ENCODE measurements around the gene IZUMO1. TPM values are rescaled to one million over a fixed set of nuclear protein-coding genes. Genes with fewer than 3 reads are reported as not detected.

The IZUMO1 gene
- total and polyA plus RNA-seq, 9 of the 15 experiments (the other 6 are each of a cell fraction or from before 2014, with no cell fraction given), result 0.14 to 2.1 (median 0.73) TPM

DNA sequence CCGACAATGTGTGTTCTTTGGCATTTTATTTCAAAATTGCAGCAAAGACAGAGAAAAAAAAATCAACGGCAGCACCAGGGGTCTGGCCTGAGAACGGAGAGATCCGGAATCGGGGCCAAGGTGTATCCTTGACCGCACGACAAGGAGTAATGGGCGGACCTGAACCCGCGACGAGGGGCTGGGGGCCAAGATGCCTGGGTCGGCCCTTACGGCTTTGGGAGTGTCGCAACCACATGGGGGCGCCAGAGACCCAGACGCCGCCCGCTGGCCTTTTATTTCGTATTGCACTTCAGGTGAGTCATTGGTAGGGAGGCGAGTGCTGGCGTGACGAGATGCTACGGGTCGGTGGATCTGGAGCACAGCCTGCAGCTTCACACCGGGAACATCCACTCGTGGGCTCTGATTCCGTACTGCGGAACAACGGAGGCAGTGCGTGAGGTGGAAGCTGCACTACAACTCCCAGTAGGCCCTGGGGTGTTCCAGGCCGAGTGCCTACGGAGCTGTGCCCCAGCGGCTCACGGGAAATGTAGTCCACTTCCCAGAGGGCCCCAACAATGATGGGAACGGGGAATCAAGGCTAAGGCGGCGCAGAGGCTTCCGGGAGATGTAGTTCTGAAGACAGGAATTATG is 48.5 kb upstream of the IZUMO1 start (continued):
- TF ChIP-seq, protein P1, sequence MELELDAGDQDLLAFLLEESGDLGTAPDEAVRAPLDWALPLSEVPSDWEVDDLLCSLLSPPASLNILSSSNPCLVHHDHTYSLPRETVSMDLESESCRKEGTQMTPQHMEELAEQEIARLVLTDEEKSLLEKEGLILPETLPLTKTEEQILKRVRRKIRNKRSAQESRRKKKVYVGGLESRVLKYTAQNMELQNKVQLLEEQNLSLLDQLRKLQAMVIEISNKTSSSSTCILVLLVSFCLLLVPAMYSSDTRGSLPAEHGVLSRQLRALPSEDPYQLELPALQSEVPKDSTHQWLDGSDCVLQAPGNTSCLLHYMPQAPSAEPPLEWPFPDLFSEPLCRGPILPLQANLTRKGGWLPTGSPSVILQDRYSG (tag; conservative IDR thresholded peaks at IDR 0.05; ENCODE audit: low read depth), result peak; percentile 89
- TF ChIP-seq DMBX1 (CRISPR knock-in tag; IDR thresholded peaks at IDR 0.05; ENCODE audit: borderline replicate concordance) (peak; percentile 62; the same call in 1 of the 2 replicates), GTF2F1 (IDR thresholded peaks at IDR 0.05; ENCODE audit: low read depth, low read length) (no peak), FOXM1 (IDR thresholded peaks at IDR 0.05; ENCODE audit: low read depth) (no peak), FOXM1 (CRISPR knock-in tag; IDR thresholded peaks at IDR 0.05; ENCODE audit: low read depth) (no peak), TGIF2 (CRISPR knock-in tag; IDR thresholded peaks at IDR 0.05) (no peak), ZNF174 (CRISPR knock-in tag; IDR thresholded peaks at IDR 0.05) (no peak), XRCC3 (IDR thresholded peaks at IDR 0.05) (no peak), CBFB (CRISPR knock-in tag; IDR thresholded peaks at IDR 0.05) (peak; percentile 68), ESRRB (CRISPR knock-in tag; IDR thresholded peaks at IDR 0.05; ENCODE audit: borderline replicate concordance) (no peak; the same call in 1 of the 2 replicates), CTCFL (IDR thresholded peaks at IDR 0.05; ENCODE audit: borderline replicate concordance, insufficient read depth, low read depth, low read length, poor library complexity, severe bottlenecking) (peak; percentile 96), ZNF408 (CRISPR knock-in tag; IDR thresholded peaks at IDR 0.05; ENCODE audit: low read depth) (no peak), CHD1 (IDR thresholded peaks at IDR 0.05; ENCODE audit: low read length) (no peak), TBL1XR1 (IDR thresholded peaks at IDR 0.05; ENCODE audit: low read length in 2 of 2) (no peak), PRPF4 (IDR thresholded peaks at IDR 0.05; ENCODE audit: insufficient read depth, low read depth, low read length, poor library complexity, severe bottlenecking) (no peak), HMG20A (CRISPR knock-in tag; conservative IDR thresholded peaks at IDR 0.05) (no peak), KLF10 (CRISPR knock-in tag; IDR thresholded peaks at IDR 0.05) (no peak), PTTG1 (tag; IDR thresholded peaks at IDR 0.05; ENCODE audit: low read depth) (no peak)
- TF ChIP-seq, protein P2, sequence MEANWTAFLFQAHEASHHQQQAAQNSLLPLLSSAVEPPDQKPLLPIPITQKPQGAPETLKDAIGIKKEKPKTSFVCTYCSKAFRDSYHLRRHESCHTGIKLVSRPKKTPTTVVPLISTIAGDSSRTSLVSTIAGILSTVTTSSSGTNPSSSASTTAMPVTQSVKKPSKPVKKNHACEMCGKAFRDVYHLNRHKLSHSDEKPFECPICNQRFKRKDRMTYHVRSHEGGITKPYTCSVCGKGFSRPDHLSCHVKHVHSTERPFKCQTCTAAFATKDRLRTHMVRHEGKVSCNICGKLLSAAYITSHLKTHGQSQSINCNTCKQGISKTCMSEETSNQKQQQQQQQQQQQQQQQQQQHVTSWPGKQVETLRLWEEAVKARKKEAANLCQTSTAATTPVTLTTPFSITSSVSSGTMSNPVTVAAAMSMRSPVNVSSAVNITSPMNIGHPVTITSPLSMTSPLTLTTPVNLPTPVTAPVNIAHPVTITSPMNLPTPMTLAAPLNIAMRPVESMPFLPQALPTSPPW (CRISPR knock-in tag; IDR thresholded peaks at IDR 0.05), result peak; percentile 79
- TF ChIP-seq, protein P3, sequence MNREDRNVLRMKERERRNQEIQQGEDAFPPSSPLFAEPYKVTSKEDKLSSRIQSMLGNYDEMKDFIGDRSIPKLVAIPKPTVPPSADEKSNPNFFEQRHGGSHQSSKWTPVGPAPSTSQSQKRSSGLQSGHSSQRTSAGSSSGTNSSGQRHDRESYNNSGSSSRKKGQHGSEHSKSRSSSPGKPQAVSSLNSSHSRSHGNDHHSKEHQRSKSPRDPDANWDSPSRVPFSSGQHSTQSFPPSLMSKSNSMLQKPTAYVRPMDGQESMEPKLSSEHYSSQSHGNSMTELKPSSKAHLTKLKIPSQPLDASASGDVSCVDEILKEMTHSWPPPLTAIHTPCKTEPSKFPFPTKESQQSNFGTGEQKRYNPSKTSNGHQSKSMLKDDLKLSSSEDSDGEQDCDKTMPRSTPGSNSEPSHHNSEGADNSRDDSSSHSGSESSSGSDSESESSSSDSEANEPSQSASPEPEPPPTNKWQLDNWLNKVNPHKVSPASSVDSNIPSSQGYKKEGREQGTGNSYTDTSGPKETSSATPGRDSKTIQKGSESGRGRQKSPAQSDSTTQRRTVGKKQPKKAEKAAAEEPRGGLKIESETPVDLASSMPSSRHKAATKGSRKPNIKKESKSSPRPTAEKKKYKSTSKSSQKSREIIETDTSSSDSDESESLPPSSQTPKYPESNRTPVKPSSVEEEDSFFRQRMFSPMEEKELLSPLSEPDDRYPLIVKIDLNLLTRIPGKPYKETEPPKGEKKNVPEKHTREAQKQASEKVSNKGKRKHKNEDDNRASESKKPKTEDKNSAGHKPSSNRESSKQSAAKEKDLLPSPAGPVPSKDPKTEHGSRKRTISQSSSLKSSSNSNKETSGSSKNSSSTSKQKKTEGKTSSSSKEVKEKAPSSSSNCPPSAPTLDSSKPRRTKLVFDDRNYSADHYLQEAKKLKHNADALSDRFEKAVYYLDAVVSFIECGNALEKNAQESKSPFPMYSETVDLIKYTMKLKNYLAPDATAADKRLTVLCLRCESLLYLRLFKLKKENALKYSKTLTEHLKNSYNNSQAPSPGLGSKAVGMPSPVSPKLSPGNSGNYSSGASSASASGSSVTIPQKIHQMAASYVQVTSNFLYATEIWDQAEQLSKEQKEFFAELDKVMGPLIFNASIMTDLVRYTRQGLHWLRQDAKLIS (CRISPR knock-in tag; IDR thresholded peaks at IDR 0.05), result peak; percentile 50; the same call in 1 of the 2 replicates
